Activated CD8-positive, alpha-beta T cell treated with anti-CD3 and anti-CD28 coated beads, Interleukin-2, amount 10 ng/mL, durations not matched to agents 7 days and 5 days (primary cell): ENCODE data around the gene COL27A1. TPM values are rescaled to one million over a fixed set of nuclear protein-coding genes. Genes with fewer than 3 reads are reported as not detected.
"Not testable (repeated sequence)": the region's sequence is repeated elsewhere in the genome, so short reads cannot be mapped to it uniquely, and the experiment has no call there.

Experiments
- ATAC-seq: fragments of 150-1000 bp; cut with Tn5 transposase; one replicate; pipeline ENCODE4 v1.10.0; 2021; ENCODE audit warnings: moderate library complexity
- CTCF ChIA-PET: fragments of 350-600 bp; sonication (Branson Sonifier 250); formaldehyde crosslinking; loops from one replicate; lab custom pipeline; 2021; ENCODE audit warnings: antibody characterized with exemption; lab: Charles Lee
- POLR2A ChIA-PET: fragments of 350-600 bp; sonication (Branson Sonifier 250); formaldehyde crosslinking; loops from one replicate; lab custom pipeline; 2021; ENCODE audit warnings: antibody characterized with exemption; lab: Charles Lee
- DNase-seq: peaks from one replicate; pipeline ENCODE4 v3.0.0-alpha.2; 2020
- H3K27ac Mint-ChIP-seq: one replicate; pipeline ENCODE4 v1.8.0; 2021; ENCODE audit warnings: mild to moderate bottlenecking, mixed read lengths
- H3K27me3 Mint-ChIP-seq: one replicate; pipeline ENCODE4 v1.8.0; 2021; ENCODE audit warnings: low read depth, mixed read lengths
- H3K36me3 Mint-ChIP-seq: one replicate; pipeline ENCODE4 v1.8.0; 2021; ENCODE audit warnings: low read depth, mixed read lengths
- H3K4me1 Mint-ChIP-seq: one replicate; pipeline ENCODE4 v1.8.0; 2021; ENCODE audit warnings: low read depth, mixed read lengths
- H3K4me3 Mint-ChIP-seq: one replicate; pipeline ENCODE4 v1.8.0; 2021; ENCODE audit warnings: mild to moderate bottlenecking, mixed read lengths
- H3K9me3 Mint-ChIP-seq: one replicate; pipeline ENCODE4 v1.8.0; 2022; ENCODE audit warnings: mixed read lengths; ENCODE audit not compliant: insufficient read depth
- total RNA-seq, 2 experiments: library from RNA; stranded (reverse); gene quantifications; one replicate each; pipeline ENCODE4 v1.2.3, GENCODE V29; 2021

The COL27A1 gene
- total RNA-seq, 2 experiments from 2014 or later, result 0.47 to 0.99 TPM

DNA sequence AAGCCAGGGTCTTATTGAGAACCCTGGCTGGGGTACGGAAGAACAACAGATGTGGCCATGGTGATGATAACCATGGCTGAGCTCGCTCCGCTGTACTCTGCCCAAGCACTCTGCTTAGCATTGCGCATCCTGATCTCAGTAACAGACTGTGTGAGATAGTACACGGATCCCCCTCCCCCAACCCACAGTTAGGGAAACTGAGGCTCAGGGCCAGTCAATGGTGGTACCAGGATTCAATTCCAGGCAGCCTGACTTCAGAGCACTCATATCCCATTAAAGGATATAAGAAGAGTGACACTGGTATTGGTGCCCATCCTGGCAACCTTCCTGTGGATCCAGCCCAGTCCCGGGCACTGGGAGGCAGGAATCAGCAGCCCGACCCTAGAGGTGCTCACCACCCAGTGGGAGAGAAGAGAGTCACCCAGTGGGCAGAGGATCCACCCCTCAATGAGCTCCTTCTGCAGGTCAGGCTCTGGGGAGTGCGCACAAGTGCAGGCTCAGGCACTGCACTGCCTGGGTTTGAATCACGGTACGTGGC lies 29.8 kb upstream of the COL27A1 start:
- ATAC-seq (no peak), DNase-seq (no peak)
- no peak overlapping the region for H3K27ac Mint-ChIP-seq
- H3K9me3 Mint-ChIP-seq, result no peaks in the 10 kb centered on the region
- no peak overlapping the region for H3K4me3 Mint-ChIP-seq
- H3K4me1 Mint-ChIP-seq, result no peaks in the 10 kb centered on the region
- ChIA-PET CTCF (no interaction called here), POLR2A (no interaction called here)
- no peaks in the 10 kb centered on the region for H3K36me3 Mint-ChIP-seq
- H3K27me3 Mint-ChIP-seq, result peaks cover 11% of the 10 kb centered on the region

DNA sequence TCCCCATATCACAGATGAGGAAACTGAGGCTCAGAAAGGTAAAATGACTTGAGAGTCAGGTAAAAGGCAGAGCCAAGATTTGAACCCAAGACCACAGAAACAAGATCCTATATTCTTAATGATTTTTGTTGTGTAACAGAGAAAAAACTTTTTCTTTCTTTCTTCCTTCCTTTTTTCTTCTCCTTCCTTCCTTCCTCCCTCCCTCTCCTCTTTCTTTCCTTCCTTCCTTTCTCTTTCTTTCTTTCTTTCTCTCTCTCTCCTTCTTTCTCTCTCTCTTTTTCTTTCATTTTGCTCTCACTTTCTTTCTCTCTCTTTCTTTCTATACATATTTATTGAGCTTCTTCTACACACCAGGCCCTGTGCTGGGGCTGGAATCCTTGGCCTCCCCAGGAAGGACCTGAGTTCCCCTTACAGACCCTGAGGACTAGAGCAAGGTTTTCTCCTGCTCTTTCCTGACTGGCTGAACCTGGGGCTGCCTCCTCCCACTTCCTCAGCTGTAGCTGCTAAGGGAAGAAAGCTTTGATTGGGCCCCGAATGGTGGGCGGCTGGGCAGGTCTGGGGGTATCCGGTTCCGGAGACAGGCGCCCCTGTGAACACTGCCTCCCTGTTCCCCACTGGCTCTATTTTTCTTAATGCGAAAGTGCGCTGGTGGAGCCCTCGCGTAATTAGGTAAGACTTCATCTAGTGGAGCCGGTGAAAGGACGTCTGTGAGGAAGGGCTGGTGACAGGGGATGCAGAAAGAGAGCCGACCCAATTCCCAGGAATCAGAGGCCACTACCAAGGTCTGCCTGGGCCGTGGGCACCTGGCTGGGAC lies 28.9 kb upstream of the COL27A1 start:
- DNase-seq, result no peak
- H3K27ac Mint-ChIP-seq, result no peak overlapping the region
- H3K27me3 Mint-ChIP-seq, result peaks cover 9% of the 10 kb centered on the region
- no peaks in the 10 kb centered on the region for H3K4me1 Mint-ChIP-seq
- CTCF ChIA-PET, result interaction anchor here (1.0 kb wide), 1 partner anchor 165 kb away, joined by 4 read pairs; no protein-coding TSS in a partner anchor
- no peaks in the 10 kb centered on the region for H3K9me3 Mint-ChIP-seq
- POLR2A ChIA-PET, result no interaction called here
- no peak for ATAC-seq
- H3K36me3 Mint-ChIP-seq, result no peaks in the 10 kb centered on the region
- H3K4me3 Mint-ChIP-seq, result no peak overlapping the region

DNA sequence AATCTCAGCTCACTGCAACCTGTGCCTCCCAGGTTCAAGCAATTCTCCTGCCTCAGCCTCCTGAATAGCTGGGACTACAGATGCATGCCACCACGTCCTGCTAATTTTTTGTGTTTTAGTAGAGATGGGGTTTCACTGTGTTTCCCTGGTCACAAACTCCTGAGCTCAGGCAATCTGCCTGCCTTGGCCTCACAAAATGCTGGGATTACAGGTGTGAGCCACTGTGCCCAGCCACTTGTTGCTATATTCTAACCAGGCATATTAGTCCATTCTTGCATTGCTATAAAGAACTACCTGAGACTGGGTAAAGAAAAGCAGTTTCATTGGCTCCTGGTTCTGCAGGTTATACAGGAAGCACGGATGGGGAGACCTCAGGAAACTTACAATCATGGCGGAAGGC lies 26.6 kb upstream of the COL27A1 start:
- H3K4me3 Mint-ChIP-seq, H3K36me3 Mint-ChIP-seq, ATAC-seq, H3K4me1 Mint-ChIP-seq, DNase-seq, H3K27me3 Mint-ChIP-seq, H3K9me3 Mint-ChIP-seq, POLR2A ChIA-PET, H3K27ac Mint-ChIP-seq: not testable (repeated sequence)
- CTCF ChIA-PET, result interaction anchor here (1.0 kb wide), 1 partner anchor 21 kb away, joined by 3 read pairs; no protein-coding TSS in a partner anchor

DNA sequence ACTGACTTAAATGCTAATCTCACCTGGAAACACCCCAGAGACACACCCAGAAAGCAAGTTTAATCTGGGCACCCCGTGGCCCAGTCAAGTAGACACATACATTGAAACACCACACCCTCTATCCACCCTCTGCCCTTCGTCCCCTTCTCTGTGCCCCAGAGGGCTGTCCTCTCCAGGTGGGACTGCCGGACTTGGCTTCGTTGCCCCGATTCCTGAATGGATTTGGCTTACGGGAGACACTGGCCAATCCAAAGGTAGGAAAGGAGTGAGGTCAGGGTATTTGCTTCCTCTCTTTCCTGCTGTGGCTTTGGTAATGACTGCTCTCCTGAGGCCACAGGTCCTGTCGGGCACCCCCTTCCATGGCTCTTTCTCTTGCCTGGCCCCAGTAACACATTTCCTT lies 25.2 kb upstream of the COL27A1 start:
- ChIA-PET POLR2A (no interaction called here), CTCF (interaction anchor here (1.1 kb wide), 1 partner anchor 22 kb away, joined by 3 read pairs; no protein-coding TSS in a partner anchor)
- Mint-ChIP-seq H3K27me3 (peaks cover 9% of the 10 kb centered on the region), H3K36me3 (no peaks in the 10 kb centered on the region), H3K4me3 (no peak overlapping the region), H3K27ac (no peak overlapping the region), H3K9me3 (no peaks in the 10 kb centered on the region), H3K4me1 (no peaks in the 10 kb centered on the region)
- DNase-seq (no peak), ATAC-seq (no peak)

DNA sequence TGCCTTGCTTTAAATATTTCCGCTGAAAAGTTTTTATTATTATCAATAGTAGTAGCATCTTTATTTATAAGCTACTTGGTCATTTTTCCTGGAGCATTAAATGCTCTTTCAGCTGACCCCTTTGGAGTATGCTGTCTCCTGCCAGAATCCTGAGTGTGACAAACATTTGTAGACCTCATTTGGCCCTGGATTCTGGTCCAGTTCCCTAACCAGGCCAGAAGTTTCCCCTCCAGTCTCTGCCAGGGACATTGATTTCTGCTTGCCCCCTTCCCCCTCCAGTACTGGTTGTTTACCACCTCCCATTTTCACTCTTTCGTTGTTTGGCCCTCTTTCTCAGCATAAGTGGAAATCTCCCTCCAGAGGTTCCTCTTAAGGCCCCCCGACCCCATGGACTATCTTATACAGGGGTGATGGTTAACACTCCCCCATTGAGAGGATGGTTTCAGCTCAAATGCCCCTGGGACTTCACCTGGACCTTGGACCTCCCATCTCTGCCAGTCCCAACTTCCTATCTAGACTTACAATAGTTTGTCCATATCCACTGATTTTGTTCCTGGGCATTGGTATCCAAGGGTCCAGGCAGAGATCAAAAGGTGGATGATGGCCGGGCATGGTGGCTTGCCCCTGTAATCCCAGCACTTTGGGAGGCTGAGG lies 24.6 kb upstream of the COL27A1 start:
- H3K4me3 Mint-ChIP-seq, result no peak overlapping the region
- DNase-seq (no peak), ATAC-seq (no peak)
- H3K4me1 Mint-ChIP-seq, result no peaks in the 10 kb centered on the region
- POLR2A ChIA-PET, result no interaction called here
- no peak overlapping the region for H3K27ac Mint-ChIP-seq
- peaks cover 9% of the 10 kb centered on the region for H3K27me3 Mint-ChIP-seq
- no peaks in the 10 kb centered on the region for H3K36me3 Mint-ChIP-seq
- CTCF ChIA-PET, result no interaction called here
- H3K9me3 Mint-ChIP-seq, result no peaks in the 10 kb centered on the region

DNA sequence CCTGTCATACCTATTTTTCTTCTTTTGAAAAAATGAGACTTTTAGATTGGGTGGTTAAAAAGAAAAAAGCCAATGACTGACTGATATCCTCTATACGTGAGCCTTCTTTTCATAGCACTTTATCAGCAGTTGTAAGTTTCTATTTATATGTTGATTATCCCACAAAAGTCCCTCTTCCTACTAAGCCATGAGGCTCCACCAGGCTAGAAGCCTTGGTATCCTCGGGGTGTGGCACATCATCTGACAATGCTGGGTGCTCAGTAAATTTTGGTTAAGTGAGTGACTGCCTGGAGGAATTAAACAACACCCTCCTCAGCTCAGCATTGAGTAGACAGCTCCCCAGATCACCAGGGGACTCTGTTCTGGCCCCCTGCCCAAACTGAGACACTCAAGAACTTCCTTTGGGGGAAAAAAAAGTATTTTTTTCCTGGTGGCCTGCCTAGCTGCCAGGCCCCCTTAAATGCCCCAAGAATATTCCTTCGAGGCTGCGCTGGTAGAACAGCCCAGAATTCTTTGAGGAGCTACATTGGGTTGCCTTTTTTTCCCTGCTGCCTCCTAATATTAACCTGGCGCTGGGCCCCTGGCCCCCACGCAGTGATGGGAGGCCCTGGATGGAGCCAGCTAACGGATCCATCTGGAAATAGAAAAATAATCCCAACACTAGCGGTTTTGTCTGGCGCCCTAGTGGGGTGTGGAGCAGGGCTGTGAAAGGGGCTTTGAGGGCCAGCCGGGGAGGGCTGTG lies 23.4 kb upstream of the COL27A1 start:
- Mint-ChIP-seq H3K9me3 (no peaks in the 10 kb centered on the region), H3K4me3 (no peak overlapping the region), H3K4me1 (no peaks in the 10 kb centered on the region), H3K36me3 (no peaks in the 10 kb centered on the region), H3K27ac (no peak overlapping the region), H3K27me3 (peaks cover 9% of the 10 kb centered on the region)
- ATAC-seq (no peak), DNase-seq (no peak)
- ChIA-PET POLR2A (no interaction called here), CTCF (interaction anchor here (1.0 to 1.4 kb wide), 2 partner anchors 24 to 37 kb away, joined by 3 to 4 read pairs; no protein-coding TSS in a partner anchor)

DNA sequence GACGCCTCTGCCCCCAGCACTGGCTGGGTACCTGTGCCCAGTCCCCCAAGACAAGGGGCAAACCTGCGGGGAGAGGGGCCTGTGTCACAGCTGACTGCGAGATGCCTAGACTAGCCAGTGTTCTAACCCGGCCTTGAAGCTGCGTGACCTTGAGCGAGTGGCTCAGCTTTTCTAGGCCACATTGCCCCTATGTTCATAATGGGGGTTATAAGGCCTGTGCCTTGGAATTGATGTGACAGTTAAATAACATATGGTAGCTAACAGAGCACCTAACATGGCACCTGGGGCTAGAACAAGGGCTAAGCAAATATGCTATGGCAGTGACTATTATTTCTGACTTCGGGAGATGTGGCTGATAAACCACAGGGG lies 22.8 kb upstream of the COL27A1 start:
- POLR2A ChIA-PET, result no interaction called here
- Mint-ChIP-seq H3K4me3 (no peak overlapping the region), H3K4me1 (no peaks in the 10 kb centered on the region), H3K9me3 (no peaks in the 10 kb centered on the region), H3K27me3 (peaks cover 9% of the 10 kb centered on the region), H3K27ac (no peak overlapping the region), H3K36me3 (no peaks in the 10 kb centered on the region)
- CTCF ChIA-PET, result interaction anchor here (1.0 to 1.4 kb wide), 2 partner anchors 25 to 37 kb away, joined by 3 to 4 read pairs; no protein-coding TSS in a partner anchor
- no peak for DNase-seq
- ATAC-seq, result no peak

DNA sequence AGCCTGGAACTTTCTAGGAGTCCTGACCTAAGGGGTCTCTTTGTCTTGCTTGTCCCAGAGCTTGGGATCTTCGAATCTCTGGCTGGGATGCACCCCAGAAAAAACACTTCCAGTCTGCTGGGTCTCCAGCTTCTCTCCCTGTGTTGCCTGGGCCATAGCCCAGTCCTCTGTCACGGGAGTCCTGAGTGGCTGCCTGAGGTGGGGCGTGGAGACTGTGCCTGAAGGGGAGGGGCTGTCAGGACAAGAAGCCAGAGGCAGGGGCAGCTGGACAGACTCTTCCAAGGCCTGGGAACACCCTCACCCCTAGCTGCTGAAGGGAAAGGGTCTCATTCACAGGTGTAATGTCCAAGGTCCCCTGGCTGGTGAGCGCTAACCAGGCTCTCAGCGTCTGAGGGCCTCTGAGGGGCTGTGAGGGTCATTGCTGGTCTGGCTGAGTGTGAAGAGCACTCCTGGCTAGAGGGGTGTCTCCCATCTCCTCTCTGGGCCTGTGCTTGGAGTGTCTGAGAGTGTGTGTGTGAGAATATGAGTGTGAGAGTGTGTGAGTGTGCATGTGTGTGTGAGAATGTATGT lies 20.4 kb upstream of the COL27A1 start:
- ATAC-seq (no peak), DNase-seq (no peak)
- H3K9me3 Mint-ChIP-seq, result no peaks in the 10 kb centered on the region
- CTCF ChIA-PET, result no interaction called here
- POLR2A ChIA-PET, result no interaction called here
- peaks cover 4% of the 10 kb centered on the region for H3K27me3 Mint-ChIP-seq
- H3K4me1 Mint-ChIP-seq, result no peaks in the 10 kb centered on the region
- no peak overlapping the region for H3K4me3 Mint-ChIP-seq
- no peak overlapping the region for H3K27ac Mint-ChIP-seq
- no peaks in the 10 kb centered on the region for H3K36me3 Mint-ChIP-seq

DNA sequence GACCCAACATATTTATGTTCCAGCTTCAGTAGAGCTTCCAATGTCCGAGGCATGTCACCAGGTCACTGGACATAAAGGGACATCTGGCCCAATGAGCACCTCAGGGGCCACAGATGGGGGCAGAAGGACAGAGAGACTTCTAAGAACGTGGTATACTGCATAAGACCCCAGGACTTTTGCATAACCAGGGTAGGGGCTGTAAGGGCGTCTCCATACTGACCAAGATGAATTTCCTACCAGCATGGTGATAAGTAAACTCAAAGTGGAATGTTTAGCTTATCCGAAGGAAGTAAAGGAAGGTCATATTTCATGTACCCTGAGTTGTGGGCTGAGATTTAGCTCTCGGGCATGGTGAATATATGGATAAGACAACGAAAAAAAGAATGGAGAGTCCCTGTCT lies 17.5 kb upstream of the COL27A1 start:
- H3K4me1 Mint-ChIP-seq, result no peaks in the 10 kb centered on the region
- ChIA-PET POLR2A (no interaction called here), CTCF (no interaction called here)
- H3K9me3 Mint-ChIP-seq, result no peaks in the 10 kb centered on the region
- H3K36me3 Mint-ChIP-seq, result no peaks in the 10 kb centered on the region
- ATAC-seq (no peak), DNase-seq (no peak)
- no peak overlapping the region for H3K4me3 Mint-ChIP-seq
- H3K27me3 Mint-ChIP-seq, result peaks cover 2% of the 10 kb centered on the region
- no peak overlapping the region for H3K27ac Mint-ChIP-seq

DNA sequence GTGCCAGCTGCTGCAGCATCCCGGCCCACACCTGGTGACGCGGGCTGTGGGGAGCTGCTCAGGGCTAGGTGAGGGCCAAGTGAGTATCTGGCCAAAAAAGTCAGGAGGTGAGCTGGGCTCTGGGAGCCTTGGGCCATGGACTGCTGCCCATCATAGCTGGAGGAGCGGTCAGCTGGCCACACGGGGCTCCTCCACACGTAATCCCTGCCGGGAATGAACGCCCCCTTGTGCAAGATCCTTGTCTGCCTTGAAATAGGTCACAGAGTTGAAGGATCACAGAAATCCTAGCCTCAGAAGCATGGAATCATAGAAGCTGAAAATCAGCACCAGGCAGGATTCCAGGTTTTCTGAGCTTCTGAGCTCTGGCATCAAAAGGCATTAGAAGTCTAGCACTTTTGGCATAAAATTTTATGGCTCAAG lies 16.8 kb upstream of the COL27A1 start:
- Mint-ChIP-seq H3K27me3 (peaks cover 2% of the 10 kb centered on the region), H3K4me1 (no peaks in the 10 kb centered on the region), H3K36me3 (no peaks in the 10 kb centered on the region), H3K4me3 (no peak overlapping the region), H3K27ac (no peak overlapping the region), H3K9me3 (no peaks in the 10 kb centered on the region)
- CTCF ChIA-PET, result no interaction called here
- ATAC-seq (no peak), DNase-seq (no peak)
- POLR2A ChIA-PET, result no interaction called here

DNA sequence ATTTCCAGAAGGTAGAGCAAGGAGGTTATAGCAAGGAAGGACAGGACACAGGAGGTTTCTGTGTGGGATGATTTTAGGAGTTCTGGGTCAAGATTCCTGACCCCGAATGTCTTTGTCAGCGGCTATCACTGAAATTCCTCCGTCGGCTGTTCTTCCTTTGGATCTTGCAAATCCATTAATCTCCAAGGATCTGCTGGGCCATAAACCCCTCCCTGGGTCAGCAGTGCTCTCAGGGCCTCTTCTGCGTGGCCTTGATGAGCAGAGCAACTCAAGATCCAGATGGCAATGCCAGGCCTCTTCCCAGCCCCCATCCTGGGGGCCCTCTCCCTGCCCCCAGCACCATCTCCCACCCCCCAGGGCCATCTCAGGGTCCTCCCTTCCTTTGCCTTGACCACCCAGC lies 16.3 kb upstream of the COL27A1 start:
- CTCF ChIA-PET, result no interaction called here
- no peak overlapping the region for H3K27ac Mint-ChIP-seq
- POLR2A ChIA-PET, result no interaction called here
- H3K4me3 Mint-ChIP-seq, result no peak overlapping the region
- H3K36me3 Mint-ChIP-seq, result no peaks in the 10 kb centered on the region
- no peak for DNase-seq
- no peaks in the 10 kb centered on the region for H3K4me1 Mint-ChIP-seq
- no peak for ATAC-seq
- H3K9me3 Mint-ChIP-seq, result no peaks in the 10 kb centered on the region
- peaks cover 2% of the 10 kb centered on the region for H3K27me3 Mint-ChIP-seq
